SK-N-SH (cell line): Measurements from ENCODE around the gene KNG1. TPM values are rescaled to one million over a fixed set of nuclear protein-coding genes. Genes with fewer than 3 reads are reported as not detected.

Source experiments
- CTCF ChIA-PET: fragments of 300-600, 350-600 bp; formaldehyde crosslinking; extraction: SDS; loops from one replicate; lab custom pipeline; 2021; lab: Yijun Ruan, JAX
- POLR2A ChIA-PET: fragments of 350-600 bp; sonication (Branson Sonifier 250); formaldehyde crosslinking; extraction: SDS; loops from one replicate; lab custom pipeline; 2020; ENCODE audit warnings: antibody characterized with exemption, inconsistent platforms; lab: Yijun Ruan, JAX
- DNase-seq: peaks from one replicate; pipeline ENCODE4 v3.0.0; 2012
- H2AFZ ChIP-seq: fragments of 200-600 bp; sonication (generic); 2 replicates; pipeline ENCODE4 v1.8.1; 2016; ENCODE audit warnings: antibody characterized with exemption, mild to moderate bottlenecking, low read depth
- H3F3A ChIP-seq: fragments of 200-600 bp; sonication (generic); replicated peaks from 2 replicates; pipeline ENCODE3; 2016; ENCODE audit warnings: antibody characterized with exemption, mild to moderate bottlenecking; ENCODE audit not compliant: insufficient read depth
- H3K27ac ChIP-seq, 2 experiments: fragments of 200-500 bp in 1 of 2; fragments of 200-600 bp in 1 of 2; sonication (Bioruptor generic) in 1 of 2; sonication (generic), shearing (Covaris generic) in 1 of 2; 2 replicates each; pipeline versions ENCODE4 v1.5.1 to v1.6.1; 2014 to 2016; ENCODE audit warnings: low read depth in 2 of 2, inconsistent platforms in 1 of 2, low read length in 1 of 2, mild to moderate bottlenecking in 1 of 2, mixed read lengths in 1 of 2
- H3K27me3 ChIP-seq: fragments of 200-600 bp; sonication (generic), shearing (Covaris generic); 2 replicates; pipeline ENCODE4 v1.6.1; 2016; ENCODE audit warnings: mixed run types; ENCODE audit not compliant: insufficient read depth
- H3K36me3 ChIP-seq, 2 experiments: fragments of 200-500 bp in 1 of 2; fragments of 200-600 bp in 1 of 2; sonication (Bioruptor generic) in 1 of 2; sonication (generic) in 1 of 2; replicated peaks in 1 of 2; 2 replicates each; pipeline versions ENCODE3 to v1.5.1; 2014 to 2016; ENCODE audit warnings: low read length in 1 of 2, mild to moderate bottlenecking in 1 of 2; ENCODE audit not compliant: insufficient read depth in 2 of 2, control insufficient read depth in 1 of 2
- H3K4me1 ChIP-seq, 2 experiments: fragments of 200-500 bp in 1 of 2; fragments of 200-600 bp in 1 of 2; sonication (Bioruptor generic) in 1 of 2; sonication (generic), shearing (Covaris generic) in 1 of 2; 2 replicates each; pipeline versions ENCODE4 v1.5.1 to v1.6.1; 2014 to 2016; ENCODE audit warnings: low read depth in 1 of 2, low read length in 1 of 2, mixed run types in 1 of 2; ENCODE audit not compliant: insufficient read depth in 2 of 2, control insufficient read depth in 1 of 2
- H3K4me2 ChIP-seq: fragments of 200-600 bp; sonication (generic), shearing (Covaris generic); 2 replicates; pipeline ENCODE4 v1.6.1; 2017; ENCODE audit warnings: mixed run types
- H3K4me3 ChIP-seq, 2 experiments: fragments of 200-500 bp in 1 of 2; fragments of 200-600 bp in 1 of 2; sonication (Bioruptor generic) in 1 of 2; sonication (generic), shearing (Covaris generic) in 1 of 2; 2 replicates each; pipeline versions ENCODE4 v1.5.1 to v1.8.1; 2014 to 2016; ENCODE audit warnings: low read depth in 2 of 2, inconsistent platforms in 1 of 2, low read length in 1 of 2, mild to moderate bottlenecking in 1 of 2, mixed read lengths in 1 of 2, moderate library complexity in 1 of 2
- H3K79me2 ChIP-seq: fragments of 200-600 bp; sonication (generic); 2 replicates; pipeline ENCODE4 v1.8.1; 2017; ENCODE audit warnings: mild to moderate bottlenecking; ENCODE audit not compliant: insufficient read depth
- H3K9ac ChIP-seq: fragments of 200-600 bp; sonication (generic); 2 replicates; pipeline ENCODE4 v1.6.1; 2017; ENCODE audit warnings: mixed run types
- H3K9me2 ChIP-seq: fragments of 200-600 bp; sonication (generic); 2 replicates; pipeline ENCODE4 v1.6.1; 2017; ENCODE audit warnings: mixed run types
- H3K9me3 ChIP-seq: fragments of 200-600 bp; sonication (generic); 2 replicates; pipeline ENCODE4 v1.6.1; 2017; ENCODE audit warnings: mixed run types, mild to moderate bottlenecking, moderate library complexity
- H4K20me1 ChIP-seq: fragments of 200-600 bp; sonication (generic); 2 replicates; pipeline ENCODE4 v1.6.1; 2017; ENCODE audit warnings: mild to moderate bottlenecking, mixed run types; ENCODE audit not compliant: insufficient read depth
- CHD2 ChIP-seq: fragments of 150-350 bp; IDR thresholded peaks from 2 replicates; pipeline ENCODE4 v1.6.1; 2018; ENCODE audit warnings: low read length; ENCODE audit not compliant: partially characterized antibody
- EP300 ChIP-seq, 2 experiments: IDR thresholded peaks; 2 replicates each; pipeline versions ENCODE4 v1.4.0 to v1.6.1; 2012; ENCODE audit warnings: borderline replicate concordance in 1 of 2, low read depth in 1 of 2, low read length in 1 of 2
- EZH2phosphoT487 ChIP-seq: fragments of 200-600 bp; sonication (generic); IDR thresholded peaks from 2 replicates; pipeline ENCODE4 v1.6.1; 2017; ENCODE audit warnings: low read depth, mixed run types, mild to moderate bottlenecking, antibody characterized with exemption, moderate library complexity, borderline replicate concordance
- FOXJ3 ChIP-seq: sonication (generic); formaldehyde crosslinking; IDR thresholded peaks from 2 replicates; pipeline ENCODE4 v1.5.1; 2020; ENCODE audit warnings: mild to moderate bottlenecking, missing genetic modification reagents
- FOXM1 ChIP-seq: IDR thresholded peaks from 2 replicates; pipeline ENCODE4 v1.4.0; 2012; ENCODE audit warnings: low read depth, mild to moderate bottlenecking
- JUND ChIP-seq: IDR thresholded peaks from 2 replicates; pipeline ENCODE4 v1.4.0; 2012
- MXI1 ChIP-seq: IDR thresholded peaks from 2 replicates; pipeline ENCODE4 v1.6.1; 2012; ENCODE audit warnings: mild to moderate bottlenecking, low read depth, low read length, improper control_type of control experiment
- NFIC ChIP-seq: IDR thresholded peaks from 2 replicates; pipeline ENCODE4 v1.4.0; 2012; ENCODE audit warnings: borderline replicate concordance
- NRF1 ChIP-seq: IDR thresholded peaks from 2 replicates; pipeline ENCODE4 v1.6.1; 2012; ENCODE audit warnings: low read depth, mild to moderate bottlenecking, low read length
- RAD21 ChIP-seq: IDR thresholded peaks from 2 replicates; pipeline ENCODE4 v1.6.1; 2012; ENCODE audit warnings: mild to moderate bottlenecking, low read length
- RFX5 ChIP-seq: IDR thresholded peaks from 2 replicates; pipeline ENCODE4 v1.6.1; 2012; ENCODE audit warnings: mild to moderate bottlenecking, improper control_type of control experiment, low read length
- RXRA ChIP-seq: IDR thresholded peaks from 2 replicates; pipeline ENCODE4 v1.4.0; 2012; ENCODE audit warnings: low read depth, mild to moderate bottlenecking, borderline replicate concordance
- SIN3A ChIP-seq: IDR thresholded peaks from 2 replicates; pipeline ENCODE4 v1.6.1; 2012; ENCODE audit warnings: low read depth, mild to moderate bottlenecking, low read length, moderate library complexity, borderline replicate concordance
- SMC3 ChIP-seq: IDR thresholded peaks from 2 replicates; pipeline ENCODE4 v1.6.1; 2012; ENCODE audit warnings: low read depth, low read length, improper control_type of control experiment
- TAF1 ChIP-seq: IDR thresholded peaks from 2 replicates; pipeline ENCODE4 v1.6.1; 2012; ENCODE audit warnings: low read depth, mild to moderate bottlenecking, low read length, moderate library complexity, borderline replicate concordance
- TEAD4 ChIP-seq: IDR thresholded peaks from 2 replicates; pipeline ENCODE4 v1.4.0; 2012; ENCODE audit warnings: mild to moderate bottlenecking, borderline replicate concordance; ENCODE audit not compliant: insufficient read depth
- YY1 ChIP-seq: IDR thresholded peaks from 2 replicates; pipeline ENCODE4 v1.4.0; 2012; ENCODE audit warnings: low read depth, mild to moderate bottlenecking
- WGBS: methylation state at CpG from one replicate; pipeline ENCODE4 v1.1.6; 2017; ENCODE audit warnings: low lambda C conversion rate; 5-methylcytosine and 5-hydroxymethylcytosine counted together
- polyA plus RNA-seq, 3 experiments: library from polyadenylated mRNA; depleted of rRNA; stranded (reverse); fragments of >200 nt; gene quantifications; 2 replicates each; pipeline ENCODE4 v1.2.3, GENCODE V29; 2012
- TF ChIP-seq, protein P1 (sequence below): IDR thresholded peaks from 2 replicates; pipeline ENCODE4 v1.4.0; 2012; ENCODE audit warnings: low read depth
- TF ChIP-seq, protein P2 (sequence below): fragments of 150-350 bp; IDR thresholded peaks from 2 replicates; pipeline ENCODE4 v1.6.1; 2017; ENCODE audit warnings: antibody characterized with exemption, low read length, low read depth, borderline replicate concordance
- TF ChIP-seq, protein P3 (sequence below): IDR thresholded peaks from 2 replicates; pipeline ENCODE4; 2012

KNG1 gene
- polyA plus RNA-seq, 1 of the 3 experiments (the other 2 are of a cell fraction): not detected

DNA sequence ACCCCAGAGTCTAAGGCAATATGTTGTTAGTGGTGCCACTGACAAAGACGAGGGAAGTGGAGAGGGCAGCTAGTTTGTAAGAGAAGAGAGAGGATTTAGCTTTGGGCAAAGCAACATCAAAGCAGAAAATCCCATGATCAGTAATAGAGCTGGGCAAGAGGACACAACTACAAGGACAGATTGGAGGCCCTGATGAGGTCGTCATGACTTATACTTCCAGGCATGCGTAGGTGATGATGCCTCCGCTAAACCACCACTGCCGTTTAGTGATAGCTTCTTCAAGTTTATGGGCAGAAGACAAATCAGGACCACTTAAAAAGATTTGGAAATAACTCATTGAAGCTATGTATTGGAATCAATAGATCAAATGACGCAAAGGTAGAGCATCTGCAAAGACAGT, 48.7 kb upstream of the KNG1 start:
- no peaks in the 10 kb centered on the region for H3K36me3 ChIP-seq
- H2AFZ ChIP-seq: no peak overlapping the region
- WGBS: 33% methylated on average over 6 of the region's 6 CpGs
- no peak overlapping the region for H3K9ac ChIP-seq
- no peak overlapping the region for H3K4me3 ChIP-seq
- no peak for DNase-seq
- no peak overlapping the region for H3K27ac ChIP-seq
- no peak for TF ChIP-seq NRF1
- TF ChIP-seq CHD2: no peak
- no peak for TF ChIP-seq SMC3
- TF ChIP-seq SIN3A: no peak
- TF ChIP-seq NFIC: no peak
- TF ChIP-seq, protein P1, sequence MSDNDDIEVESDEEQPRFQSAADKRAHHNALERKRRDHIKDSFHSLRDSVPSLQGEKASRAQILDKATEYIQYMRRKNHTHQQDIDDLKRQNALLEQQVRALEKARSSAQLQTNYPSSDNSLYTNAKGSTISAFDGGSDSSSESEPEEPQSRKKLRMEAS: no peak
- TF ChIP-seq MXI1: no peak
- TF ChIP-seq RAD21: no peak
- TF ChIP-seq JUND: no peak
- TF ChIP-seq RXRA: no peak
- TF ChIP-seq, protein P2, sequence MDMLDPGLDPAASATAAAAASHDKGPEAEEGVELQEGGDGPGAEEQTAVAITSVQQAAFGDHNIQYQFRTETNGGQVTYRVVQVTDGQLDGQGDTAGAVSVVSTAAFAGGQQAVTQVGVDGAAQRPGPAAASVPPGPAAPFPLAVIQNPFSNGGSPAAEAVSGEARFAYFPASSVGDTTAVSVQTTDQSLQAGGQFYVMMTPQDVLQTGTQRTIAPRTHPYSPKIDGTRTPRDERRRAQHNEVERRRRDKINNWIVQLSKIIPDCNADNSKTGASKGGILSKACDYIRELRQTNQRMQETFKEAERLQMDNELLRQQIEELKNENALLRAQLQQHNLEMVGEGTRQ: no peak
- no peak for TF ChIP-seq TEAD4
- no peak for TF ChIP-seq TAF1
- TF ChIP-seq EZH2phosphoT487: no peak
- no peak for TF ChIP-seq YY1
- TF ChIP-seq, protein P3, sequence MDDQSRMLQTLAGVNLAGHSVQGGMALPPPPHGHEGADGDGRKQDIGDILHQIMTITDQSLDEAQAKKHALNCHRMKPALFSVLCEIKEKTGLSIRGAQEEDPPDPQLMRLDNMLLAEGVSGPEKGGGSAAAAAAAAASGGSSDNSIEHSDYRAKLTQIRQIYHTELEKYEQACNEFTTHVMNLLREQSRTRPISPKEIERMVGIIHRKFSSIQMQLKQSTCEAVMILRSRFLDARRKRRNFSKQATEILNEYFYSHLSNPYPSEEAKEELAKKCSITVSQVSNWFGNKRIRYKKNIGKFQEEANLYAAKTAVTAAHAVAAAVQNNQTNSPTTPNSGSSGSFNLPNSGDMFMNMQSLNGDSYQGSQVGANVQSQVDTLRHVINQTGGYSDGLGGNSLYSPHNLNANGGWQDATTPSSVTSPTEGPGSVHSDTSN: no peak
- TF ChIP-seq FOXM1: no peak
- TF ChIP-seq FOXJ3 (CRISPR knock-in tag): no peak
- TF ChIP-seq EP300 (IDR thresholded peaks at IDR 0.05; ENCODE audit: borderline replicate concordance in 1 of 2, low read depth in 1 of 2, low read length in 1 of 2): no peak
- no peak for TF ChIP-seq RFX5
- peaks cover 4% of the 10 kb centered on the region; the same call in 1 of the 2 replicates for H3K27me3 ChIP-seq
- no peaks in the 10 kb centered on the region for H3K79me2 ChIP-seq
- H3K4me2 ChIP-seq: no peak overlapping the region
- H3K9me2 ChIP-seq: no peaks in the 10 kb centered on the region
- H3K4me1 ChIP-seq: no peaks in the 10 kb centered on the region
- H4K20me1 ChIP-seq: no peaks in the 10 kb centered on the region
- ChIA-PET CTCF (interaction anchor here (1.0 to 2.4 kb wide), 2 partner anchors 51 to 53 kb away, joined by 4 to 7 read pairs; no protein-coding TSS in a partner anchor), POLR2A (no interaction called here)
- no peaks in the 10 kb centered on the region for H3F3A ChIP-seq
- no peaks in the 10 kb centered on the region for H3K9me3 ChIP-seq
